Esophagus squamous epithelium (tissue), 4 donors: ENCODE results near the gene GPC5.

Experiments used
- CTCF ChIP-seq, 6 experiments: fragments of 450-650 bp in 4 of 6; fragments of 200-600 bp in 2 of 6; sonication (generic) in 2 of 6; IDR thresholded peaks; one replicate each; pipeline ENCODE4 v1.5.1; 2016 to 2019; ENCODE audit warnings: antibody characterized with exemption in 6 of 6, mild to moderate bottlenecking in 4 of 6, moderate library complexity in 4 of 6
- POLR2A ChIP-seq, 4 donors: fragments of 450-650 bp; IDR thresholded peaks; one replicate each; pipeline ENCODE4 v1.6.1; 2017; ENCODE audit warnings: antibody characterized with exemption in 4 of 4, mild to moderate bottlenecking in 4 of 4, moderate library complexity in 3 of 4

DNA sequence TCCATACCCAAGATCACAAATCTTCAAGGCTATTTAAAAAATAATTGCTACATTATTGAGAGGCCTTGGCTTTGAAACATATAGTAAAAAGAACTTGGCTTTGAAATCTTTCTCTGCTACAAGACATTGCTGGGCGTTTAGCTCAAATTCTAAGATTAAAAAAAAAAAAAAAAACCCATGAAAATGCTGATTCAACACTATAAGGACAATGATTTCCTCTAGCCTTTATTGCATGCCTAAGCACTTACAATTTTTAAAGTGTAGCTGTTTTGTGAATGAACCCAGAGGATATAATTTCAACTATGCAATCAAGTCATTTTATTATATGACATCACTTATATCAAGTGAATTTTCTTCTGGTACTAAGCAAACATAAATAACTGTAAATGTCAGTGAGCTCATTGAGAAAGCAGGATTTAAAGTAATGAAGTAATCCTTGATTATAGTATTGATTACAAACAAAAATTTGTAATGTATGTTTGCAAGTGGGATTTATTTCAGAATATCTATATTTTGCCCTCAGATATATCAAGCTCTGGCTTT, 1488.2 kb downstream of the GPC5 start:
- TF ChIP-seq CTCF (IDR thresholded peaks at IDR 0.05) (no peak), POLR2A (IDR thresholded peaks at IDR 0.05) (no peak)
